GM11168 (cell line): Measurements from ENCODE around the gene CDCP2.

Experiments used
- in situ Hi-C: fragments of 300-500 bp; cut with MboI; formaldehyde crosslinking; loops from one replicate; pipeline ENCODE4 v1.12.0; 2022; ENCODE audit warnings: low sequenced_read_pairs; ENCODE audit not compliant: unreplicated experiment

CDCP2 gene

GRCh38 chr1:54138994-54139393 is 13.8 kb downstream of the CDCP2 start:
- in situ Hi-C loops, result no loop called here

DNA sequence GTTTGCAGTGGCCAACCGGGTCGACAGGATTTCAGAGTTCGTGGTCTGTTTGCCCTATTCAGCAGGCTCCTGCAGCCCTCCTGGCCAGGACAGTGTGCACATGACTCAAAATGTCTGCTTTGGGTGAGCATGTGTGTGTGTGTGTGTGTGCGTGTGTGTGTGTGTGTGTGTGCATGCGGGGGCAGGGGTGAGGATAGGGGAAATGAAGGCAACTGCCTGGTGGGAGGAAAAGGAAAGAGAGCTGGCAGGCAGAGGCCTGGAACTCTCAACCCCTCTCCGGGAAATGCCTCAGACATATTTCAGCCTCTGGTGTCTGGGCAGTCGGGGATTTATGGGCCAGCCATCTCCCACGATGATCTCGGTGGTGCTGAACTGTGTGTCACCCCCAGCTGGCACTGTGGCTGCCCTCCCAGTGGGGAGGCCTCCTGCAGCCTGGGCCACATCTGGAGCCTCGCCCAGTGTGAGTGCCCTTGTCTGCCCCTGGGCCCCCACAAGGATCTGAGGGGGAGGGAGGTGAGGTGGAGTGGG is 15.2 kb downstream of the CDCP2 start:
- in situ Hi-C loops, result no loop called here

GRCh38 chr1:54136963-54137533 is 15.8 kb downstream of the CDCP2 start:
- in situ Hi-C loops, result no loop called here

- in situ Hi-C loops, result no loop called here
Measured at GRCh38 chr1:54136269-54136896, 16.4 kb downstream of the CDCP2 start.

- in situ Hi-C loops, result no loop called here
Measured at GRCh38 chr1:54135436-54136120, 17.2 kb downstream of the CDCP2 start.

DNA sequence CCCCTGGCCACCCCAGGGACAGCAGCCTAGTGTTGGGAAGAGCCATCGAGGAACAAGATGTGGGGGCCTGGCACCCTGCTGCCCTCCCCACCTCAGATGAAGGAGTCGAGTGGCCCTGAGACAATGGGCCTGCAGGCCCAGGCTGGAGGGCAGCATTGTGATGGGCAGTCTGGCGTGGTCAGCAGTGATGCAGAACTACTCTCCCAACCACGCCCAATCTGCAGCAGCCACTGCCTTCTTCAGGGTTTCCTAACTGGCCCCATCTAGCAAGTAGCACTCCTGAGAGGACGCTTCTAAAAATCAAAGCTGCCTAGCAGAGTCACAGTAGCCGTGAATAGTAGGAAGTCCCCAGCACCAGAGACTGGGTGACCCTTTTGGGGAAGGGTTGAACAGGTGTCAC is 18.5 kb downstream of the CDCP2 start:
- in situ Hi-C loops, result no loop called here

DNA sequence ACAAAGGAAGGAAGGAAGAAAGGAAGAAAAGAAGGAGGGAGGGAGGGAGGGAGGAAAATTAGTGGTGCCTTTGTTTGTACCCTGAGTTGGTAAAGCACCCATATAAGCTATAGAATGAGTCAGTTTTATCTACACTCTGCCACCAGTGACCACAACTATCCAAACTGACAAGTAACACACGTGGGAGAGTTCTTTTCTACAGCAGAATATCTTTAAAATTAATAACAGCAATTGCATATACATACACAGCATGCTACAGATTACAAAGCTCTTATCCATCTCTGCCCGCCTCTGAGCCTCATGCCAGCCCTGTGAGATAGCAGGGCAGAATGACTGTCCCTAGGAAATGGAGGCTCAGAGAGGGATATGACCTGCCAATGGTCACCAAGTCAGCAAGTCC is 20.3 kb downstream of the CDCP2 start:
- in situ Hi-C loops, result no loop called here

DNA sequence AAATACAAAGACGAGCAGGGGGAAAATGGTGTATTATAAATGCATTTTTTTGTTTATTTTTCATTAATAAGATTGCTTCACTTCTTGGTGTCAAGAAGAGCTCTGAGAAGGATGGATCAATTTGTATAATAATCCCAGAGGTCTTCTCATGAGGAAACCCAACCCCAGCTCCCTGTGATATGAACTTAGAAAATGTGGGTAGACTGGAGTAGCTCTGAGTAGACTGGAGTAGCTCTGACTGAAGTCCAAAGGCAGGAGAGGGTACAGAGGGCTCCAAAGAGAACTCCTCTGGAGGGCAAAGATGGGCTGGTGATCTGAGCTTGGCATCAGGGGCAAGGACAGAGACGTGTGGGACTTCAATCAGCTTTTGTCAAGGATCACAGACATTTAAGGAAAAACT is 21.4 kb downstream of the CDCP2 start:
- in situ Hi-C loops, result no loop called here

GRCh38 chr1:54129858-54130257 is 22.9 kb downstream of the CDCP2 start:
- in situ Hi-C loops, result loop anchor here (10.0 kb wide), 1 partner anchor 365 kb away; no protein-coding TSS in a partner anchor

GRCh38 chr1:54127594-54128300 is 25.1 kb downstream of the CDCP2 start:
- in situ Hi-C loops, result loop anchor here (10.0 kb wide), 1 partner anchor 367 kb away; no protein-coding TSS in a partner anchor

DNA sequence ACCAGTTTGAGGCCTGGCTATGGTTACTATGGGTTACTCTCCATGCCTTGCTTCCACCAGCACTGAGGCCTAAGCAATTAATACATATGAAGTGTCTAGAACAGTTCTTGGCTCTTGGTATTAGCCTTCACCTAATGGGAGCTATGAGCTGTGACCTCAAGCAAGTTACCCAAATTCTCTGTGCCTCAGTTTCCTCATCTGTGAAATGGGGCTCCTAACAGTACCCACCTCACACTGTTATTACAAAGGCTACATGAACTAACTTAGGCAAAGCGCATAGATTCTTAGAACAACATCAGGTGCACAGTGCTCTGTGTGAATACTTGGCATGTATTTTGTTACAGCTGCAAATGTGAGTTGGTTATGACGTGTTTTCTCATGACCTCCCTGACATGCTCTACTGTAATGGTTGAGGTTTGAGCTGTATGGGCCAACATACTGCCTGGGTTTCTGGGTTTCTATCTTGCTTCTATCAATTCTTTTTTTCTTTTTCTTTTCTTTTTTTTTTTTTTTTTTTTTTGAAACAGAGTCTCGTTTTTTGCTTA is 26.5 kb downstream of the CDCP2 start:
- in situ Hi-C loops, result loop anchor here (10.0 kb wide), 1 partner anchor 368 kb away; no protein-coding TSS in a partner anchor

DNA sequence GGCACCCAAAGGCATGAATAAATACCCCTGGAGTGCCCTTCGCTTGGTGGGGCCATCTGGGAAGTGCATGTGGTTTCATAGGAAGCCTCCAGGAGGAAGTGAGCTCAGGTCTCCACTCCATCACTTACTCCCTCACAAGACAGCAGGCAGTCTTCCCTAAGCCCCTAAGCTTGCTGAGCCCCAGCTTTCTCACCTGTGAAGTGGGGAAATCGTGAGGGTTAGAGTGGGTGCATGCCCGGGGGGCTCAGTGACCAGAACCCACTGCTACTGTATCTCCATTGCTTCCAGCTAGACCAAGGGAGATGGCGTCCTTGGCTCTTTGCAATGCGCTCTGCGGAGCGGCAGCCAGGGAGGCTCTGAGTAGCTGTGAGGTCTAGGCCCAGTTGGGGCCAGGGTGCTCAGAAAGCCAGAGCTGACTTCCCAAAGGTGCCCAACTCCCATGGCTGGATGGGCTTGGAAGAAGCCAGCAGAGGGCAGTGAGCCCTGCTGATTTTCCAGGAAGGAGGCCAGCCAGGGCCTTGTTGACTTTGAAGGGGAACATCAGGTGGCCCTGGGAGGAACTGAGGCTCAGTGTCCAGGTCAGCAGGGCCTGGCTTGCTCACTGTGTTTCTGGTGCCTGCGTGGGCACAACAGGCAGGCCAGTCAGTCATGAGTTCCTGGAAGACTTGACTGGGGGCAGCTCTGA is 27.3 kb downstream of the CDCP2 start:
- in situ Hi-C loops, result loop anchor here (10.0 kb wide), 1 partner anchor 369 kb away; no protein-coding TSS in a partner anchor

DNA sequence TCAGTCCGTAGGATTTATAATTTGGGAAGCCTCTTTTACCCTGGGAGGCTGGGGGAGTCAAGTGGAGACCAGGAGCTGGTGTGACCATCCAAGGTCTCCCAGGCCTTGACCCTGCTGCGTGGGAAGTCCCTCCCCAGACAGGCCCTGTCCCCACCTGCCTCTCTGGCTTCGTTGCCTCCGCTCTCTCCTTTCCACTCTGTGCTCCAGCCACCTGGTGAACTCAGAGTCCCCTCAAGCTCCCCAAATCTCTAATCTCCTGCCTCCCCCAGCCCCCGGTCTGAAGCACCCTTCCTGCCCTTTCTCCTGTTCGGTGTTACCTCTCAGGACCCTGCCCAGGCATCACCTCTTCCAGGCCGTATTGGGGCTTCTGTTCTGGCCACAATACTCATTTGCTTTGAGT is 27.9 kb downstream of the CDCP2 start:
- in situ Hi-C loops, result loop anchor here (10.0 kb wide), 1 partner anchor 370 kb away; no protein-coding TSS in a partner anchor

GRCh38 chr1:54124472-54124871 is 28.3 kb downstream of the CDCP2 start:
- in situ Hi-C loops, result loop anchor here (10.0 kb wide), 1 partner anchor 370 kb away; no protein-coding TSS in a partner anchor

DNA sequence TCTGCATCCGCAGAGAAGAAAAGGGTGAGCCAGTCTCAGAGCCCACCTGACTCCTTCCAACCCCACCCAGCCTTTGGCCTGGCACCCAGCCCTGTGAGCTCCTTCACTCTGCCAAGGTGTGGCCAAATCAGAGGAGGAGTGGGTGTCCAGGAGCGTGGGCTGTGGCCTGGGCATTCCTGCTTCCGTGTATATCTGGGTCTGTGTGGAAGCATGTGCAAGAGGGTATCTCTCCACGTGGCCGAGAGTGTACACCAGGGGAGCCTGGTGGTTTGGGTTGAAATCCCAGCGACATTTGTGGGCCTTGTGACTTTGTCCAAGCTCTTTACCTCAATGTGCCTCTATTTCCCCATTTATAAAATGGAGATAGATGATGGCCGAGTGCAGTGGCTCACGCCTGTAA is 29.8 kb downstream of the CDCP2 start:
- in situ Hi-C loops, result loop anchor here (10.0 kb wide), 1 partner anchor 372 kb away; no protein-coding TSS in a partner anchor

DNA sequence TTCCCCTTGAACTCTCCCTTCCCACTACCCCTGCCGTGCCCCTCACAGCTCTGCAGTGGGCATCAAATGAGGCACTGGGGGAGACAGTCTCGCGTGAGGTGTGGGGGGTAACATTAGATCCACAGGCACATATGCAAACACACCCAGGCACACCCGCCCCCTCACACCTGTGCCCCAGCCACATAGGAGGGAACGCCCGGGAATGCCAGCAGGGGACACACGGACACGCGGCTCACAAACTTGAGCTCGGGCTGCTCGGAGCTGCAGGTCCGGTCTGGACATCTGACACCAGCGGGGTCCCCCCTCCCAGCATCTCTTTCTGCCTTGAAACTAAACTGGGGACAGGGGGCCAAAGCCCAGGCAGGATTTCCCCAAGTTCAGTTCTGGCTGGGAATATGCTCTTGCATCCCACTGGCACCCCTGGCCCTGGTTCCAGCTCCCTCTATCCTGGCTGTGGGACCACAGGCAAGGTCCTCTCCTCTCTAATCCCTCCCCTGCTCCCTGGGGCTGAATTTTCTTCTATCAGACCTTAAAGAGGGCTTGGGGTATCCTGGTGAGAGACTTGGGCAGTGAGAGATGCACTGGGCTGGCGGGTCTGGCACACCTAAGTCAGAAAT is 30.6 kb downstream of the CDCP2 start:
- in situ Hi-C loops, result loop anchor here (10.0 kb wide), 1 partner anchor 373 kb away; no protein-coding TSS in a partner anchor

DNA sequence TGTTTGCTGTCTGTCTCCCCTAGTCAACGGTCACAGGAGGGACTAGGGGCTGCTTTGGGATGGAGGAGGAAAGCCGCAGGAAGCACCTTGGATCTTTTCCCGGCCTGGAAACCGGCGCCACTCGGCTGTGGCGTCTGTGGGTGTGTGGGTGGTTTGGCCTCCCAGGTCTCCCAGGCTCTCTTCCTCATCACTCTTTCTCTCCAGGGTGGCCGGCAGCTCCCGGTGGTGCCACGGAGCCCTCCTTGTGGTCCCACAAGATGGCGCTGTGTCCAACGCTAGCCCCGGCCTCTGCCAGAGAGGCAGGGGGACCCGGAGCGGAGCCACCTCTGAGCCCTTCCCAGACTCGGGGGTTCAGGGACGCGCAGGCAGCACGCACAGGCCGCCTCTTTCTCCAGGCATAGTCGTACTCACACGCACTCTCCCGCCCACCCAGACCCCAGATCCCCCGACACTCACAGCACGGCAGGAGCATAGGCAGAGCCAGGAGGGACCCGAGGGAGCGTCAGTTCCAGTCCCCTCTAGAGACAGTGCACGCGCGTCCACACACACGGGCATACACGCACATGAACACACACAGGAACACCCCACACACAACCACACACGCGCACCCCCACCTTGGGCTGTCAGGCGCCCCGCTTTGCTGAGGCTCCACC is 31.2 kb downstream of the CDCP2 start:
- in situ Hi-C loops, result loop anchor here (10.0 kb wide), 1 partner anchor 373 kb away; no protein-coding TSS in a partner anchor

GRCh38 chr1:54120698-54121481 is 31.9 kb downstream of the CDCP2 start:
- in situ Hi-C loops, result loop anchor here (10.0 kb wide), 1 partner anchor 374 kb away; no protein-coding TSS in a partner anchor
